Thyroid gland (tissue), 4 donors: ENCODE results near the gene MAP3K3.

Source experiments
- POLR2A ChIP-seq, 2 donors: fragments of 450-650 bp; IDR thresholded peaks; one replicate each; pipeline ENCODE4 v1.6.1; 2017; ENCODE audit warnings: antibody characterized with exemption in 2 of 2, mild to moderate bottlenecking in 2 of 2, moderate library complexity in 1 of 2
- TF ChIP-seq, protein P1 (sequence below), 6 experiments: fragments of 200-600 bp in 3 of 6; fragments of 450-650 bp in 3 of 6; sonication (generic) in 3 of 6; IDR thresholded peaks; one replicate each; pipeline ENCODE4 v1.5.1; 2016 to 2019; ENCODE audit warnings: antibody characterized with exemption in 6 of 6, mild to moderate bottlenecking in 2 of 6, inconsistent platforms in 1 of 6, moderate library complexity in 1 of 6

DNA sequence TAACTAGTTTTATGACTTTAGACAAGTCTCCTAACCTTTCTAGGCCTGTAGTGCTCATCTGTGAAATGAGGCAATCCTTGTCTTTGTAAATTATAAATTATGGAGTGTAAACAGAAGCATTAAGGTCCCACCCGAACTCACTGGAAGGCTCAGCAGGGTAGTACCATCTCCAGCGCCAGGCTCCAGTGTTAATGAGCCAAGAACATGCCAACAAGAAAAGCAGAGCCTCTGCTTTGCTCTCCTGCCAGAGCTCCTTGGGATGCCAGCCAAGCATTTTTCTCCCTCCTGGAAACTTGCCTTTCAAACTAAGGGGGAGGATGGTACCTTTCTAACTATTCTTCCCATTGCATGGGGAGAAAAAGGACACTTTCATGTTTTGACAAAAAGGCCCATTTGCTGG, 62.8 kb downstream of the MAP3K3 start:
- no peak for TF ChIP-seq POLR2A (IDR thresholded peaks at IDR 0.05)
- TF ChIP-seq, protein P1, sequence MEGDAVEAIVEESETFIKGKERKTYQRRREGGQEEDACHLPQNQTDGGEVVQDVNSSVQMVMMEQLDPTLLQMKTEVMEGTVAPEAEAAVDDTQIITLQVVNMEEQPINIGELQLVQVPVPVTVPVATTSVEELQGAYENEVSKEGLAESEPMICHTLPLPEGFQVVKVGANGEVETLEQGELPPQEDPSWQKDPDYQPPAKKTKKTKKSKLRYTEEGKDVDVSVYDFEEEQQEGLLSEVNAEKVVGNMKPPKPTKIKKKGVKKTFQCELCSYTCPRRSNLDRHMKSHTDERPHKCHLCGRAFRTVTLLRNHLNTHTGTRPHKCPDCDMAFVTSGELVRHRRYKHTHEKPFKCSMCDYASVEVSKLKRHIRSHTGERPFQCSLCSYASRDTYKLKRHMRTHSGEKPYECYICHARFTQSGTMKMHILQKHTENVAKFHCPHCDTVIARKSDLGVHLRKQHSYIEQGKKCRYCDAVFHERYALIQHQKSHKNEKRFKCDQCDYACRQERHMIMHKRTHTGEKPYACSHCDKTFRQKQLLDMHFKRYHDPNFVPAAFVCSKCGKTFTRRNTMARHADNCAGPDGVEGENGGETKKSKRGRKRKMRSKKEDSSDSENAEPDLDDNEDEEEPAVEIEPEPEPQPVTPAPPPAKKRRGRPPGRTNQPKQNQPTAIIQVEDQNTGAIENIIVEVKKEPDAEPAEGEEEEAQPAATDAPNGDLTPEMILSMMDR (IDR thresholded peaks at IDR 0.05): no peak
